HepG2 (cell line): ENCODE measurements around the gene PSRC1. TPM values are rescaled to one million over a fixed set of nuclear protein-coding genes. Genes with fewer than 3 reads are reported as not detected.
"Not testable (repeated sequence)": the region's sequence is repeated elsewhere in the genome, so short reads cannot be mapped to it uniquely, and the experiment has no call there.

ENCODE experiments used
- ATAC-seq: fragments of 200-7000 bp; cut with Tn5 transposase; 3 replicates; pipeline ENCODE4 v1.9.1; 2020; ENCODE audit warnings: mild to moderate bottlenecking, moderate library complexity
- BruUV-seq: library from RNA; stranded (reverse); fragments of 400-500 nt; replicated peaks from 2 replicates; lab custom pipeline; 2021; lab: Mats Ljungman, UMichigan
- CTCF ChIA-PET: fragments of 300-600 bp; formaldehyde crosslinking; extraction: SDS; loops from one replicate; lab custom pipeline; 2021; ENCODE audit warnings: low total read pairs, inconsistent platforms, low intra/inter-chr PET ratio; lab: Yijun Ruan, JAX
- POLR2A ChIA-PET: fragments of 350-600 bp; sonication (Branson Sonifier 250); formaldehyde crosslinking; loops from one replicate; lab custom pipeline; 2020; ENCODE audit warnings: antibody characterized with exemption, inconsistent platforms; lab: Yijun Ruan, JAX
- DNase-seq: peaks from one replicate; pipeline ENCODE4 v3.0.0-alpha.2; 2015; ENCODE audit warnings: low spot score
- FAIRE-seq: peaks from 3 replicates; lab custom pipeline; 2011; peaks lifted over from hg19 to GRCh38; lab: Jason Lieb, UNC
- H2AFZ ChIP-seq: one replicate; pipeline ENCODE4 v1.6.1; 2011; ENCODE audit warnings: low read length, inconsistent platforms
- H3K27ac ChIP-seq: fragments of 300-600 bp; 3 replicates; pipeline ENCODE4 v1.8.0; 2011; ENCODE audit warnings: mixed run types, mild to moderate bottlenecking, mixed read lengths, low read length, inconsistent platforms; ENCODE audit not compliant: insufficient read depth; ENCODE audit errors: extremely low read length
- H3K27me3 ChIP-seq, 2 experiments: fragments of 200-600 bp in 1 of 2; 2 replicates in 1 of 2; 3 replicates in 1 of 2; pipeline versions ENCODE4 v1.6.0 to v1.8.0; 2011; ENCODE audit warnings: low read length in 2 of 2, mild to moderate bottlenecking in 2 of 2, moderate library complexity in 2 of 2, inconsistent platforms in 1 of 2; ENCODE audit not compliant: insufficient read depth in 2 of 2, control insufficient read depth in 1 of 2
- H3K36me3 ChIP-seq, 2 experiments: fragments of 200-600 bp in 1 of 2; replicated peaks in 1 of 2; 2 replicates in 1 of 2; 3 replicates in 1 of 2; pipeline versions ENCODE4 v1.5.1 to v1.8.0; 2011; ENCODE audit warnings: low read length in 2 of 2, inconsistent platforms in 1 of 2; ENCODE audit not compliant: insufficient read depth in 2 of 2, control insufficient read depth in 1 of 2
- H3K4me1 ChIP-seq: 2 replicates; pipeline ENCODE4 v1.5.1; 2012; ENCODE audit warnings: low read length, inconsistent platforms; ENCODE audit not compliant: insufficient read depth
- H3K4me2 ChIP-seq: 2 replicates; pipeline ENCODE4 v1.6.0; 2011; ENCODE audit warnings: low read depth, low read length, inconsistent platforms
- H3K4me3 ChIP-seq, 3 experiments: fragments of 200-600 bp in 1 of 3; sonication (generic), shearing (Covaris generic) in 1 of 3; replicated peaks in 1 of 3; 2 replicates each; pipeline ENCODE4 v1.5.1; 2011 to 2016; ENCODE audit warnings: low read length in 3 of 3, inconsistent platforms in 2 of 3, low read depth in 2 of 3, mild to moderate bottlenecking in 2 of 3, control low read depth in 1 of 3, mixed read lengths in 1 of 3; ENCODE audit not compliant: insufficient read depth in 1 of 3
- H3K79me2 ChIP-seq: one replicate; pipeline ENCODE4 v1.6.1; 2011; ENCODE audit warnings: low read length, inconsistent platforms; ENCODE audit not compliant: insufficient read depth
- H3K9ac ChIP-seq: 2 replicates; pipeline ENCODE4 v1.6.0; 2011; ENCODE audit warnings: mild to moderate bottlenecking, low read depth, low read length, inconsistent platforms; ENCODE audit not compliant: insufficient read depth
- H3K9me3 ChIP-seq: 2 replicates; pipeline ENCODE4 v1.5.1; 2012; ENCODE audit warnings: mild to moderate bottlenecking, low read length
- H4K20me1 ChIP-seq: 2 replicates; pipeline ENCODE4 v1.6.0; 2011; ENCODE audit warnings: inconsistent platforms, mild to moderate bottlenecking, low read length, moderate library complexity; ENCODE audit not compliant: insufficient read depth
- HNF4A ChIP-seq: sonication (generic); formaldehyde crosslinking; IDR thresholded peaks from 2 replicates; pipeline ENCODE4 v1.4.0; 2020; ENCODE audit warnings: missing genetic modification reagents
- MXI1 ChIP-seq: IDR thresholded peaks from 3 replicates; pipeline ENCODE4 v1.6.1; 2012; ENCODE audit warnings: low read depth, low read length, inconsistent platforms, borderline replicate concordance
- SOX6 ChIP-seq, 2 experiments: fragments of 450-650 bp in 1 of 2; sonication (generic) in 1 of 2; formaldehyde crosslinking in 1 of 2; IDR thresholded peaks; 2 replicates each; pipeline versions ENCODE4 v1.4.0 to v1.6.1; 2017 to 2020; ENCODE audit warnings: antibody characterized with exemption in 1 of 2, mild to moderate bottlenecking in 1 of 2, missing genetic modification reagents in 1 of 2
- ZIK1 ChIP-seq: sonication (generic); formaldehyde crosslinking; IDR thresholded peaks from 2 replicates; pipeline ENCODE4 v1.5.0; 2020; ENCODE audit warnings: mild to moderate bottlenecking, low read depth, missing genetic modification reagents, borderline replicate concordance
- WGBS: methylation state at CpG from one replicate; pipeline ENCODE4 v1.1.6; 2017; ENCODE audit warnings: low lambda C conversion rate; 5-methylcytosine and 5-hydroxymethylcytosine counted together
- in situ Hi-C: cut with HindIII; loops from 2 replicates; pipeline ENCODE4 v1.10.0; 2017; ENCODE audit warnings: low pct_unique_long_range_greater_than_20kb; ENCODE audit not compliant: extremely low pct_ligation_motif_present
- intact Hi-C: fragments of 100-400 bp; cut with micrococcal nuclease; formaldehyde crosslinking; loops from one replicate; pipeline ENCODE4 v1.10.0; 2022; ENCODE audit not compliant: unreplicated experiment
- polyA plus RNA-seq, 8 experiments: library from polyadenylated mRNA; depleted of rRNA in 3 of 8; stranded (reverse) in 7 of 8; unstranded in 1 of 8; fragments of >200 nt; fragmentation: Illumina TruSeq in 4 of 8; extraction: Trizol in 4 of 8; gene quantifications; 2 replicates each; pipeline versions ENCODE4 v1.2.1 to v1.2.3, GENCODE V29; 2011 to 2016; ENCODE audit warnings: low read depth in 4 of 8, missing spikeins in 1 of 8, mixed read lengths in 1 of 8; ENCODE audit not compliant: insufficient read depth in 1 of 8
- total RNA-seq, 5 experiments: library from RNA; depleted of rRNA; stranded (reverse); fragments of >200 nt; fragmentation: Illumina TruSeq; extraction: Trizol; gene quantifications; 2 replicates each; pipeline ENCODE4 v1.2.3, GENCODE V29; 2016; ENCODE audit warnings: low read depth in 1 of 5
- TF ChIP-seq, protein P1 (sequence below): sonication (generic); formaldehyde crosslinking; IDR thresholded peaks from 2 replicates; pipeline ENCODE4 v1.5.0; 2020; ENCODE audit warnings: mild to moderate bottlenecking, missing genetic modification reagents, moderate library complexity

PSRC1 gene
- total and polyA plus RNA-seq, 2 of the 13 experiments (the other 11 are each of a cell fraction or from before 2014, with no cell fraction given) = 28.6 to 30.3 TPM

DNA sequence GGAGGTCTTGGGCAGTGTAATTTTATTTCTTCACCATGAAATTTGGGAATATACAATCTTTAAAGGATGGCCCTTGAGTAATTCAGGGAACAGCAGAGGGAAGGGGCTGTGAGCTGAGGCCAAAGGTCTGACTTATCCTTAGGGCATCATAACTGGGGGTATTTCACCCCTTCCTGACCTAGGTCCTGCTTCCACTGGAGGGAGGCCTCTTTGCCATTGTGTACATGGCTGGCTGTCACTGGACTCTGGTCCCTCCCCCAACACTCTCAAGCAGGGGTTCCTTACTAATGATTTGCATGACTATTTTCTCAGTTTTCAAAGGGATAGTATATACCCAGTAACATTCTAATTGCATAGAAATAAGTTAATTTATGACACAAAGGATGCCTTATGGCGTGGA is 7.2 kb upstream of the PSRC1 start (continued):
- TF ChIP-seq SOX6 (IDR thresholded peaks at IDR 0.05) (no peak), SOX6 (CRISPR knock-in tag; IDR thresholded peaks at IDR 0.05) (0 out of 2 replicates have a peak, but pooled peaks have one; percentile 24), MXI1 (no peak), HNF4A (CRISPR knock-in tag) (peak; percentile 40), ZIK1 (no peak)
- TF ChIP-seq, protein P1, sequence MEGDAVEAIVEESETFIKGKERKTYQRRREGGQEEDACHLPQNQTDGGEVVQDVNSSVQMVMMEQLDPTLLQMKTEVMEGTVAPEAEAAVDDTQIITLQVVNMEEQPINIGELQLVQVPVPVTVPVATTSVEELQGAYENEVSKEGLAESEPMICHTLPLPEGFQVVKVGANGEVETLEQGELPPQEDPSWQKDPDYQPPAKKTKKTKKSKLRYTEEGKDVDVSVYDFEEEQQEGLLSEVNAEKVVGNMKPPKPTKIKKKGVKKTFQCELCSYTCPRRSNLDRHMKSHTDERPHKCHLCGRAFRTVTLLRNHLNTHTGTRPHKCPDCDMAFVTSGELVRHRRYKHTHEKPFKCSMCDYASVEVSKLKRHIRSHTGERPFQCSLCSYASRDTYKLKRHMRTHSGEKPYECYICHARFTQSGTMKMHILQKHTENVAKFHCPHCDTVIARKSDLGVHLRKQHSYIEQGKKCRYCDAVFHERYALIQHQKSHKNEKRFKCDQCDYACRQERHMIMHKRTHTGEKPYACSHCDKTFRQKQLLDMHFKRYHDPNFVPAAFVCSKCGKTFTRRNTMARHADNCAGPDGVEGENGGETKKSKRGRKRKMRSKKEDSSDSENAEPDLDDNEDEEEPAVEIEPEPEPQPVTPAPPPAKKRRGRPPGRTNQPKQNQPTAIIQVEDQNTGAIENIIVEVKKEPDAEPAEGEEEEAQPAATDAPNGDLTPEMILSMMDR (CRISPR knock-in tag) = peak; percentile 24; the same call in 1 of the 2 replicates

DNA sequence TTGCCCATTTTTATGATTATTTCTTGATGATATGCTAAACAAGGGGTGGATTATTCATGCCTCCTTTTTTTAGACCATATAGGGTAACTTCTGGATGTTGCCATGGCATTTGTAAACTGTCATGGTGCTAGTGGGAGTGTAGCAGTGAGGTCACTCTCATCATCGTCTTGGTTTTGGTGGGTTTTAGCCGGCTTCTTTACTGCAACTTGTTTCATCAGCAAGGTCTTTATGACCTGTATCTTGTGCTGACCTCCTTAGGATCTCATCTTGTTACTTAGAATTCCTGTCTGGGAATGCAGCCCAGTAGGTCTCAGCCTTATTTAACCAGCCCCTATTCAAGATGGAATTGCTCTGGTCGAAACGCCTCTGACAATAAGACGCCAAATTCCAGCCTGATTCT is 3.8 kb upstream of the PSRC1 start:
- H3K27me3 ChIP-seq, H4K20me1 ChIP-seq, H2AFZ ChIP-seq, intact Hi-C loops, H3K79me2 ChIP-seq, H3K36me3 ChIP-seq, CTCF ChIA-PET, DNase-seq, BruUV-seq, FAIRE-seq, ATAC-seq, H3K9me3 ChIP-seq, in situ Hi-C loops, H3K27ac ChIP-seq, H3K4me3 ChIP-seq, H3K9ac ChIP-seq, H3K4me2 ChIP-seq: not testable (repeated sequence)
- peaks cover 45% of the 10 kb centered on the region for H3K4me1 ChIP-seq
- WGBS = 97% methylated on average over 5 of the region's 5 CpGs
- POLR2A ChIA-PET = interaction anchor here (1.8 kb wide), 1 partner anchor 19 kb away, joined by 4 read pairs; the partner anchor contains the start of gene MYBPHL
